Muscle of back (tissue), 11 donors: ENCODE results near the gene C5AR2. TPM values are rescaled to one million over a fixed set of nuclear protein-coding genes. Genes with fewer than 3 reads are reported as not detected.
"Not testable (repeated sequence)": the region's sequence is repeated elsewhere in the genome, so short reads cannot be mapped to it uniquely, and the experiment has no call there.

ENCODE experiments used
- DNase-seq, 3 donors: peaks; one replicate each; pipeline versions ENCODE4 v3.0.0 to v3.0.0-alpha.2; 2013
- polyA plus RNA-seq, 10 donors: library from polyadenylated mRNA; unstranded; fragments of 120-200 nt; gene quantifications; one replicate each; pipeline ENCODE4 v1.2.1, GENCODE V29; 2013; ENCODE audit not compliant: insufficient read length in 10 of 10

The C5AR2 gene
- polyA plus RNA-seq, 10 donors: 0.30 to 0.63 (median 0.42) TPM

DNA sequence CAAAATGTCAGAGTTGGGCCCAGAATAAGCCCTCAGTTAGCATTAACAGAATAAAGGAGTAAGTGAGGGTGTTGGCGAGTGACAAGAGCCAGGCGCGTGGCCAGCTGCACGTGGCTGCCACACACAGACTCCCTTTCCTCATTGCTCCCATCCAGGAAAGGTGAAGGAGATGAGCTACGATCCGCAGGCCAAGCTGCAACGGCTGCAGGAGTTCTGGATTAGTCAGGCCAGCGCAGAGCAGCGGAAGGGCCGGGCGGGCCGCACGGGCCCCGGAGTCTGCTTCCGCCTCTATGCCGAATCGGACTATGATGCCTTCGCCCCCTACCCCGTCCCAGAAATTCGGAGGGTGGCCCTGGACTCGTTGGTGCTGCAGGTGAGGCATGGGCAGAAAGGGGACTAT, 30.3 kb downstream of the C5AR2 start:
- DNase-seq: no peak

GRCh38 chr19:47363758-47364531, 32.0 kb downstream of the C5AR2 start:
- no peak for DNase-seq

GRCh38 chr19:47365455-47365854, 33.5 kb downstream of the C5AR2 start:
- DNase-seq: not testable (repeated sequence)

- DNase-seq: peak in 1 of 3 donors; percentile 29
Observed at GRCh38 chr19:47370045-47370611, 38.2 kb downstream of the C5AR2 start.

DNA sequence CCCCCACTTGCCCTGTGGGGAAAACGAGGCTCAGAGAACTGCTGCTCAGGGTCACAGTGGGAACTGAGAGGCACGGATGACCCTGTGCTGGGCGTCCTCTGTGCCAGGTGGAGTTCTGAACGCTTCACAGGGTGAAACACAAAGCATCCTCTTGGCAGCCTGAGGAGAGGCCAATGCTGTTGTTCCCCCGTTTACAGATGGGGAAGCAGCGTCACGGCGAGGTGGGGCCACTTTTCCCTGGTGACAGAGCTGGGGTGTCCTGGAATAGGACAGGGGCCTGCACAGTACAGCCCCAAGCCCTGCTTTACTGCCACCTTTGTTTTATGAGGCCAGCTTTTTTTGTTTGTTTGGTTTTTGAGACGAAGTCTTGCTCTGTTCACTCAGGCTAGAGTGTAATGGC, 39.3 kb downstream of the C5AR2 start:
- DNase-seq: no peak

DNA sequence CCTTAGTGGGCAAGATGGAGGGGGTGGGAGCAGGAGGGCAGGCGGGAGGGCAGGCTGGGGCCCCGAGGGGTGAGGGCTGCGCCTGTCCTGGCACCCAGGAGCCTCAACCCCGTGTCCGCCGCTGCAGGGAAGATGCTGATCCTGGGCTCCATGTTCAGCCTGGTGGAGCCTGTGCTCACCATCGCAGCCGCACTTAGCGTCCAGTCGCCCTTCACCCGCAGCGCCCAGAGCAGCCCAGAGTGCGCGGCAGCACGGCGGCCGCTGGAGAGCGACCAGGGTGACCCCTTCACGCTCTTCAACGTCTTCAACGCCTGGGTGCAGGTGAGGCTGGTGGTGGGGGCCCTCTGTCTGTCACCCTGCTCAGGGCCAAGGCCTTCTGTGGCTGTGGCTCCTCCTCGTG, 40.6 kb downstream of the C5AR2 start:
- DNase-seq: no peak

GRCh38 chr19:47373246-47374240, 41.6 kb downstream of the C5AR2 start:
- no peak for DNase-seq

DNA sequence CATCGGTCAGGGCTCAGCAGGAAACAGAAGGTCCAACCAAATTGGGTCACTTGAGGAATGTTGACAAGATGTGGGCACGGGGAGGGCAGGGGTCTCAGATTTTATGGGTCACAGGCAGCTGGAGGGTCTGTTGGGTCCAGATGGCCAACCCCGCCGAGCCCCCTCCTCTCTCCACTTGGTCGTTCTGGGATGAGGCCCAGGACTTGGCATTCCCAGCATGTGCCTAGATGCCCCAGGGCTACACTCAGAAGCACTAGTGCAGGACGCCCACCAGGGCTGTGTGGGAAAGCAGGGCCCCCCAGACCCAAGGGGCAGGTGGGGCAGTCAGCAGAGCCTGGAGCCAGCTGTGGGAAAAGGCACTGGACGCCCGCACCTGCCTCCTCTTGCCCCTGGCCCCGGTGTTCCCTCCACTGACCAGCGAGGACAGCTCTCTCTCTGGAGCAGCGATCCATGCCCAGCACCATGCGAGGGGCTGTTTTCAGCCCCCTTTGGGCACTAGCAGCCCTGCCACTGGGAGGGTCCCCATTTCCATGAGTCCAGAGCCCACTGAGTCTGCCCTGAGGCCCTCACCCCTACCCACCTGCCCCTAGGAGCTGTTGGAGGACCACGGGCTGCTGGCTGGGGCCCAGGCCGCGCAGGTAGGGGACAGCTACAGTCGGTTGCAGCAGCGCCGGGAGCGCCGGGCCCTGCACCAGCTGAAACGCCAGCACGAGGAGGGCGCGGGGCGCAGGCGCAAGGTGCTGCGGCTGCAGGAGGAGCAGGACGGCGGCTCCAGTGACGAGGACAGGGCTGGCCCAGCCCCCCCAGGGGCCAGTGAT, 43.1 kb downstream of the C5AR2 start:
- DNase-seq: no peak

DNA sequence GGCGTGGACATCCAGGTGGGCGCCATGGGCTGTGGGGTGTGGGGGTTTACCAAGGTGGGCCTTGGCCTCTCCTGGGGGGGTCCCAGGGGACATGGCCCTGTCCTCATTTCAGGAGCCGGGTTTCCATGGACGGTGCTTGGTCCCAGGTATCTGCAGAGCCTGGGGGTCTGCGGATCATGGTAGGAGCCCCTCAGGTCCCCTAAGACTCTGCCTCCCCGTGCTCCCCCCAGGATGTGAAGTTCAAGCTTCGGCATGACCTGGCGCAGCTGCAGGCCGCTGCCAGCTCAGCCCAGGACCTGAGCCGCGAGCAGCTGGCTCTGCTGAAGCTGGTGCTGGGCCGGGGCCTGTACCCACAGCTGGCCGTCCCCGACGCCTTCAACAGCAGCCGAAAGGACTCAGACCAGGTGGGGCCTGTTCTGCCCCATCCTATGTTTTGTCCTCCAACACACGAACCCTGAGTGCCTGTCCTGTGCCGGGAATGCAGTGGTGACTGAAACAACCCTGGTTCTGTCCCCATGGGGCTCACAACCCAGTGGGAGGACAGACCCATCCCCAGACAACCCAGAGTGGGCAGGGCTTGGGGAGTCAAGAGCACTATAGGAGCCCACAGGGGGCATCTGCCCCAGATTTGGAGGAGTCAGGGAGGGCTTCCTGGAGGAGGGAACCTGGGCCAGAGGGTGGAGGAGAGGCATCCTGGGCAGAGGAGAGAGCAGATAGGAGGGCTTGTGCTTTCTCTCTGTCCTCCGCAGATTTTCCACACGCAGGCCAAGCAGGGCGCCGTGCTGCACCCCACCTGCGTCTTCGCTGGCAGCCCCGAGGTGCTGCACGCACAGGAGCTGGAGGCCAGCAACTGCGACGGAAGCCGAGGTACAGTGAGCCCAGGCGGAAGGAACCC, 44.0 kb downstream of the C5AR2 start:
- no peak for DNase-seq

DNA sequence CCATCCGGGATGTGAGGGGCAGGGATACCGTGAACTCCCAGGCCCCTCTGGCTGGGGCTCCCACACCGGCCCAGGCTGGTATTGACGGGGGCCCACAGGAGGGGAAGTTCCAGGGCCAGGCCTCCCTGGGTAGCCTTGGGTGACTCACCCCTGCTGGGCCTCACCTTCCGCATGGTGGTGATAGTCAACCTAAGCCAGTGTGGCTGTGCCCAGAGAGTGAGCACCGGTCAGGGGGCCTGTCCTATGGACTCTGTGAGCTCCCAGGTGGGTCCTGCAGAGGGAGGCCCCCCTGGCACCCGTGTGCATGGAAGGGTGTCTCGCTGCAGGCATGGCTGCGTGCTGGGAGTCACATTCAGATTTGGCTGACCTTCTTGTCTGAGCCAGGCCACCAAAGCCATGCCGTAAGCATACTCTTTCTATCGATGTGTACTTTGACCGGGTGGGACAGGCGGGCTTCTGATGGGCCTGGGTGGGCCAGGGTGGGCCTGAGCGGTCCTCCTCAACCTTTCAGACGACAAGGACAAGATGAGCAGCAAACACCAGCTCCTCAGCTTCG, 44.7 kb downstream of the C5AR2 start:
- DNase-seq: no peak

DNA sequence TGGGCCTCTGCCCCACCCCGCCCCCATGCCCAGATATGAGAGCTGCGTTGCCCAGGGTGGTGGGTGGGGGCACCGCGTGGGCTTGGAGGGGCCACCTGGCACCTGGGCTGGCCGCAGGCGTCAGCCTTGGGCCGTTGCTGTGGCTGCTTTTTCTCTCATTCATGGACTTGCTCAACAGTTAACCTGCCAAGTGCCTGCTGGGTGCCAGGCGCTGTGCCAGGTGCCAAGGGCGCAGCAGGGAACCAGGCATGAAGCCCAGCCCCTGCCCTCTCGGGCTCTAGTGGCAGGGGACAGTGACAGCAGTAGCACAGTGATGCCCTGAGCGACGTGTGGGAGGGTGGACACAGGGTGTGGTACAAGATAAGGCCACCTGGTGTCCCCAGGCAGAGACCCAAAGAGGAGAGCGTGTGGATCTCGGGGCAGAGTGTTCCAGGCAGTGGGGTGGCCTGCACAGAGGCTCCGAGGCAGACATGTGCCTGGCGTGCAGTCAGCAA, 45.3 kb downstream of the C5AR2 start:
- DNase-seq: no peak

DNA sequence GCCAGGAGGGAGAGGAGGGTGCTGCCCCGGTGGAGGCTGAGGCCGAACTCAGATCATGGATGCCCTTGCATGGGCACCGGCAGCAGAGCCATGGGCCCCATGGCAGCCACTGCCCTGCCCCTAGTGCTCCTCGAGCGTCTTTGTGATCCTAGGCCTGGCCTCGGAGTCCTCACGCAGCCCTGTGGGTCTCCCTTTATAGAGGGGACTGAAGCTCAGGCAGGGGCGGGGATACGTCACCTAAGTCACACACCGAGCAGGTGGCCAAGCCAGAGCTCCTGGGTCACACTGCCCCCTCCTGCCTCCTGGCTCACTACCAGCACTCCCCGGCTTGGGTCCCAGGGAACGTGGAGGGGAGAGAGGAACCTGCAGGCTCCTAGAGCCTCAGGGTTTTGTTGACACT, 45.8 kb downstream of the C5AR2 start:
- DNase-seq: no peak

GRCh38 chr19:47378246-47378645, 46.3 kb downstream of the C5AR2 start:
- no peak for DNase-seq

- DNase-seq: peak in 2 of 3 donors; percentile 27 to 35
Observed at GRCh38 chr19:47379381-47379938, 47.5 kb downstream of the C5AR2 start.

GRCh38 chr19:47380559-47380958, 48.6 kb downstream of the C5AR2 start:
- no peak for DNase-seq

DNA sequence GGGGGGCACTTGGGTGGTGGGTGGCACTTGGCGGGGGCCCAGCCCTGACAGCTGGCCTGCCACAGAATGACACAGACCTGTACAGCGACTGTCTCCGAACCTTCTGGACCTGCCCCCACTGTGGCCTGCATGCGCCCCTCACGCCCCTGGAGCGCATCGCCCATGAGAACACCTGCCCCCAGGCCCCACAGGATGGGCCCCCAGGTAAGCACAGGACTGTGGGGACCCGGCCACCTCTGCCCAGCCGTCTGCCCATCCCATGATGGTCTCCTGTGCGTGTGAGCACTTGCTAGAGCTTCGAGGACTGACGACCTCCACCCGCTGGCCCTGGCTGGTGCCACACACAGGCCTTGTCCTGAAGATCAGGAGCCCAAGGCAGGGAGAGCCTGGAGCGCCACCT, 49.1 kb downstream of the C5AR2 start:
- no peak for DNase-seq

- no peak for DNase-seq
Observed at GRCh38 chr19:47381653-47382279, 49.8 kb downstream of the C5AR2 start.

- DNase-seq: not testable (repeated sequence)
Observed at GRCh38 chr19:47383890-47384289, 51.9 kb downstream of the C5AR2 start.

DNA sequence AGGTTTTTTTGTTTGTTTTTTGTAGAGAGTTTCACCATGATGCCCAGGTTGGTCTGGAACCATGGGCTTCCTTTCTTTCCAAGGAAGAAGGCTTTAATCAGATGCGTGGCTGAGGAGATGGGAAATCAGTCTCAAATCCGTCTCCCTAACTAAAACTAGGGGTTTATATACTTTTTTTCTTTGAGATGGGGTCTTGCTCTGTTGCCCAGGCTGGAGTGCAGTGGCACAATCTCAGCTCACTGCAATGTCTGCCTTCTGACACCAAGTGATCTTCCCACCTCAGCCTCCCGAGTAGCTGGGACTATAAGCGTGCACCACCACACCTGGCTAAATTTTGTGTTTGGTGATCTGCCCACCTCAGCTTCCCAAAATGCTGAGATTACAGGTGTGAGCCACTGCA, 52.6 kb downstream of the C5AR2 start:
- not testable (repeated sequence) for DNase-seq
